Measurements from ENCODE around the gene SYTL2.
A peak's percentile ranks its signal among the peaks of the same experiment; 100 is the strongest.

SYTL2 gene

DNA sequence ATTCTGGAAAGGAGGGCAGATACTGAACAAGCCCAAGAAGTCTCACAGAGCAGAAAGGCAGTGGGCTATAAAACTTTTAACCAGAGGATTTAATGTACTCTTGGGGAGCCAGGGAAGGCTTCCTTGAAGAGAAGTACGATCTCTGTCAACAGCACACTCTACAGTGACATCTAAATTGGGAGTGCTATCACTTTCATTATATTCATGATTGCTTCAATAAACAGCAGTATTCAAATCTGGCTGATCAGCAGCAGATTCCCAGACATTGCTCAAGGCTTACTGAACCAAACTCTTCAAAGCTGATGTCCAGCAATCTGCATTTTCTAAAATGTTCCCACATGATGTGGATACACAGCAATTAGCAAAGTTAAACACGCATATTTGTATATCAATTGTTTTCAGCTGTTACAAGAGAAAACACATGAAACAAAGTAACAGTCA is 44.2 kb downstream of the SYTL2 start:
- peak; percentile 26 for DNase-seq (ENCODE audit: low read depth)
- no peak overlapping the region for H3K4me3 ChIP-seq (ENCODE audit: control insufficient read depth, low read depth, low read length)
- TF ChIP-seq, protein P1, sequence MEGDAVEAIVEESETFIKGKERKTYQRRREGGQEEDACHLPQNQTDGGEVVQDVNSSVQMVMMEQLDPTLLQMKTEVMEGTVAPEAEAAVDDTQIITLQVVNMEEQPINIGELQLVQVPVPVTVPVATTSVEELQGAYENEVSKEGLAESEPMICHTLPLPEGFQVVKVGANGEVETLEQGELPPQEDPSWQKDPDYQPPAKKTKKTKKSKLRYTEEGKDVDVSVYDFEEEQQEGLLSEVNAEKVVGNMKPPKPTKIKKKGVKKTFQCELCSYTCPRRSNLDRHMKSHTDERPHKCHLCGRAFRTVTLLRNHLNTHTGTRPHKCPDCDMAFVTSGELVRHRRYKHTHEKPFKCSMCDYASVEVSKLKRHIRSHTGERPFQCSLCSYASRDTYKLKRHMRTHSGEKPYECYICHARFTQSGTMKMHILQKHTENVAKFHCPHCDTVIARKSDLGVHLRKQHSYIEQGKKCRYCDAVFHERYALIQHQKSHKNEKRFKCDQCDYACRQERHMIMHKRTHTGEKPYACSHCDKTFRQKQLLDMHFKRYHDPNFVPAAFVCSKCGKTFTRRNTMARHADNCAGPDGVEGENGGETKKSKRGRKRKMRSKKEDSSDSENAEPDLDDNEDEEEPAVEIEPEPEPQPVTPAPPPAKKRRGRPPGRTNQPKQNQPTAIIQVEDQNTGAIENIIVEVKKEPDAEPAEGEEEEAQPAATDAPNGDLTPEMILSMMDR (conservative IDR thresholded peaks at IDR 0.05; ENCODE audit: control insufficient read depth, insufficient read depth, low read depth, low read length), result no peak

DNA sequence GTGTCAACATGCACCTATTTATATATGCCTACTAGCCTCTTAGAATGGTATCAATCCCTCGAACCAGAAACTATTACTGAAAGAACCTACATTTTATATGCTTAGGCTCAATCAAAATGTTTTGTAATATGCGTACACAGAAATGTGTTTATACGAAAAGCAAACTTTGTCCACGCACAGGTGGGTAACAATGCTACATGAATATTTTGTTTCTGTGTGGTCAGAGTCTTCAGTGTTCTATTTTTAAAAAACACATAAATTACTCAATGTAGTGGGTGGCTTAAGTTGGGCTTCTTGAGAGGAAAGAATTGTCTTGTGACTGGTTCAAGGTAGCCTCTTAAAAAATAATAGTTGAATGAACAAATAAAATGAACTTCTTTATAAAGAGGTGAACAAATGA is 46.1 kb downstream of the SYTL2 start:
- TF ChIP-seq, protein P1 (conservative IDR thresholded peaks at IDR 0.05; ENCODE audit: control insufficient read depth, insufficient read depth, low read depth, low read length), result no peak
- no peak for DNase-seq (ENCODE audit: low read depth)
- no peak overlapping the region for H3K4me3 ChIP-seq (ENCODE audit: control insufficient read depth, low read depth, low read length)

DNA sequence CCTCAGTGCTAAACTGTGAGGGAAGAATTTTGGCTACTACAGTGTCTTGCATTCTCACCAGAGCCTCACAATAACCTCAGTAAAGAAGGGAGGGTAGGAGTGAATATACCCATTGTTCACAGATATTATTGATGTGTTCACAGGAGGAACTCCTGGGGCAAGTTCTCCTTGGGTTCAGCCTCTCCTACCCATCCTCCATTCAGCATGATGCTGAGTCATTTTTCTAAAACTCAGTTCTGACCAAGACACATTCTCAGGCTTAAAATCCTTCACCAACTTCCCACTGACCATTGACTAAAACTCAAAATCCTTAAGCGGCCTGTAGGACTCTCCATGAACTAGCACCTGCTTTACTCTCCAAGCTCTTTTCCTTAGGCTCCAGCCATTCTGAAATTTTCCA is 48.7 kb downstream of the SYTL2 start:
- TF ChIP-seq, protein P1 (conservative IDR thresholded peaks at IDR 0.05; ENCODE audit: control insufficient read depth, insufficient read depth, low read depth, low read length), result no peak
- DNase-seq (ENCODE audit: low read depth), result peak; percentile 23
- H3K4me3 ChIP-seq (ENCODE audit: control insufficient read depth, low read depth, low read length), result no peak overlapping the region

DNA sequence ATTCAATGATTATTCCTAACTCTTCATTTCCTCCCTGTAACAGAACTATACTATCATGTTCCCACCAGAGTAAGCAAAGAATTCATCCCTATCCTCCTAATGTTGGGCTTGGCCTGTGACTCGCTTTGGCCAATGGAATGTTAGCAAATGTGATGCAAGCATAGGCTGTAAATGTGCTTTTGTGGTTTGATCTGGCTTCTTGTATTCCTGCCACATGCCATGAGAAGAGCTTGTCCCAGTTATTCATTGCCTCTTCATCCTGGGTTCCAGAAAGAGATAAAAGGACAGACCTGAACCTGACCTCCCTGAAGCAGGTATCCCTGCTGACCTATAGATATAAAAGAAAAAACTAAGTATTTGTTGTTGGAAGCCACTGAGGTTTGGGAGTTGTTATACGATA is 51.0 kb downstream of the SYTL2 start:
- TF ChIP-seq, protein P1 (conservative IDR thresholded peaks at IDR 0.05; ENCODE audit: control insufficient read depth, insufficient read depth, low read depth, low read length), result no peak
- peak; percentile 92 for DNase-seq (ENCODE audit: low read depth)
- H3K4me3 ChIP-seq (ENCODE audit: control insufficient read depth, low read depth, low read length), result no peak overlapping the region

DNA sequence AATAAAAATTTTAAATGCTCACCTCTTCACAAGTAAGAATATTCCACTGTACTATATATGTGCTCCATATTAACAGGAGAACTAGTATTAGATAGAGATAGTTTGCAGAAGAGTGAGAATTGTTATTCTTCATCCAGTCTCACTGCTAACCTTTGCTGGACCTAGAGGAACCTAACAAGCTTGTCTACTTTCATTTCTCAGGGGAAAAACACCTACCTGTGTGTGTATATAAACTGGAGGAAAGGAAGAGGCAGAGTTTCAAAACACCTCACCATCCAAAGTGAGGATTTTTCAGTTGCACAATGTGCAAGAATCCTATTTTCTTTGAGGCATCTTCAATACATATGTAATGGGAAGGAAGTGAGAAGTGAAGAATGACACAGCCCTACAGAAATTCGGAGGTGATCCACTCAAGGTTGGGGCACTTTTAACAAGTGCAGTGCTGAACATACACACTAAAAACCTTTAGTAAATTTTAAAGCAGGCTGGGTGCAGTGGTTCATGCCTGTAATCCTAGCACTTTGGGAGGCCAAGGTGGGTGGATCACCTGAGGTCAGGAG is 52.4 kb downstream of the SYTL2 start:
- no peak overlapping the region for H3K4me3 ChIP-seq (ENCODE audit: control insufficient read depth, low read depth, low read length)

DNA sequence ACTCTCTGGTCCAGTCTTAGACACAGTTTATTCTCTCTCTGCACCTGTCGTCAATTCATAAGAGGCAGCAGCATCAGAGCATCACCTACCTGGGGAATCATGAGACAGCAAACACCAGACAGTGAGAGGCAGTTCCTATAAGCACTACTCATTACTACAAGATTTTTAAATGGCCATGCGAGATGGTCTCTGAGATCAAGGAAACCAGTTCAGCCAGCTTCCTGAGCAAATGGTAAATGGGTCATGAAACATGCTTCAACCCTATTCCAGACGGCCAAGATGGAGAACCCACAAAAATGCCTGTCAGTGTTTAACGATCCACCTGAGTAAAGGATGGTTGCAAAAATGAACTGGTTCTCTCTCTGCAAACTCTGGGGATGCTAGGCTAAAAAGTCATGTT is 52.9 kb downstream of the SYTL2 start:
- no peak overlapping the region for H3K4me3 ChIP-seq (ENCODE audit: control insufficient read depth, low read depth, low read length)
- TF ChIP-seq, protein P1 (conservative IDR thresholded peaks at IDR 0.05; ENCODE audit: control insufficient read depth, insufficient read depth, low read depth, low read length), result no peak
- DNase-seq (ENCODE audit: low read depth), result no peak

More for the DNA sequence above, 52.4 kb downstream of the SYTL2 start:
- DNase-seq (ENCODE audit: low read depth), result no peak
- TF ChIP-seq, protein P1 (conservative IDR thresholded peaks at IDR 0.05; ENCODE audit: control insufficient read depth, insufficient read depth, low read depth, low read length), result no peak
